Measurements from ENCODE around the gene GATB. TPM values are rescaled to one million over a fixed set of nuclear protein-coding genes. Genes with fewer than 3 reads are reported as not detected.

GATB gene
- total RNA-seq, 1 donor from 2014 or later, result 17.9 TPM

DNA sequence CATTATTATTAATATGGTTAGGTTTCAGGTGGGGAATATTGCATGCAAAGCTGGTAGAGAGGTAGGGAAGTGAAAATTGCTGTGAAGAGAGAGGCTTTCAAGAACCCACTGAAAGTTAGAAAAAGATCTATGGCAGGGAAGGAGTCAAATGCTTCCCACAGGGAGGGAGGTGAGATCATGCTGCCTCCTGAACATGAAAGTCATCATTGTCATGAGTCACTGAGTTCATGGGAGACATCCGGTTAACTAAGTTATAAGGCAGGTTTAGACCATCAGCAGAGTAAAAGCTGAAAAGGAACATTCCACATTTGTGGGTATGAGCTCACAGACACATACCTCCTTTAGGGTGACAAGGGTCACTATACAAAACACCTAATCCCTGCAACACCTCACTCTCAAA is 16.2 kb downstream of the GATB start:
- no peaks in the 10 kb centered on the region for H3F3A ChIP-seq (ENCODE audit: low read depth)
- H3K79me2 ChIP-seq (ENCODE audit: low read depth), result no peaks in the 10 kb centered on the region
- H3K4me1 Mint-ChIP-seq, result peaks cover 6% of the 10 kb centered on the region
- H3K27ac ChIP-seq, result no peak overlapping the region
- H3K27me3 ChIP-seq, result no peaks in the 10 kb centered on the region
- H3K9ac ChIP-seq, result no peak overlapping the region
- no peaks in the 10 kb centered on the region for H3K36me3 Mint-ChIP-seq
- TF ChIP-seq EZH2phosphoT487 (IDR thresholded peaks at IDR 0.05), result no peak
- DNase-seq (ENCODE audit: low spot score), result no peak
- H3K9me3 Mint-ChIP-seq, result no peaks in the 10 kb centered on the region
- H4K20me1 ChIP-seq (ENCODE audit: low read depth), result no peaks in the 10 kb centered on the region
- H3K27ac Mint-ChIP-seq, result peak overlapping the region; percentile 51
- H3K4me3 Mint-ChIP-seq, result no peak overlapping the region
- H3K4me3 ChIP-seq, result no peak overlapping the region
- H3K9me3 ChIP-seq (ENCODE audit: low read depth), result no peaks in the 10 kb centered on the region
- no peak overlapping the region for H2AFZ ChIP-seq (replicated peaks)
- H3K4me1 ChIP-seq, result no peaks in the 10 kb centered on the region
- H3K36me3 ChIP-seq, result no peaks in the 10 kb centered on the region
- H3K4me2 ChIP-seq, result no peak overlapping the region
- H3K27me3 Mint-ChIP-seq (ENCODE audit: insufficient read depth, low read depth), result no peaks in the 10 kb centered on the region

DNA sequence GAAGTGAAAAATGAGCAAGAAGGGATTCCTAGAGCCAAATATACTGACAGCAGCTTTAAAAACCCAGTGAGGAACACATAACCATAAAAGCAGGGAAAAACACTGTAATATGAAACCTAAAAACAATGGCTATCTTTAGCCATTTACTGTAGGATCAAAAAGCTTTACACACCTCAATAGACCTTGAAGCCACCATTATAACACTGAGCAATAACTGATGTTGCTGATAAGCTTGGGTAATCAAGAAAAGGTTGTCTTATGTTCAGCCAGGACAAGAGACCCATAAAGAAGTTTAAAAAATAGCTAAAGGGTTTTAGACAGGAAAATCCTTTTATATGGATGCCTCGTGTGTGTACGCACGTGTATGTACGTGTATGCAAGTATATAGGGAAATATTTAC is 16.9 kb downstream of the GATB start:
- H3K27me3 Mint-ChIP-seq (ENCODE audit: insufficient read depth, low read depth), result peaks cover 3% of the 10 kb centered on the region
- H4K20me1 ChIP-seq (ENCODE audit: low read depth), result no peaks in the 10 kb centered on the region
- no peaks in the 10 kb centered on the region for H3F3A ChIP-seq (ENCODE audit: low read depth)
- no peak for DNase-seq (ENCODE audit: low spot score)
- no peak overlapping the region for H3K4me2 ChIP-seq
- no peak overlapping the region for H3K27ac ChIP-seq
- no peaks in the 10 kb centered on the region for H3K9me3 Mint-ChIP-seq
- H3K4me1 Mint-ChIP-seq, result peaks cover 6% of the 10 kb centered on the region
- H2AFZ ChIP-seq (replicated peaks), result no peak overlapping the region
- no peaks in the 10 kb centered on the region for H3K9me3 ChIP-seq (ENCODE audit: low read depth)
- no peak overlapping the region for H3K27ac Mint-ChIP-seq
- no peaks in the 10 kb centered on the region for H3K27me3 ChIP-seq
- H3K9ac ChIP-seq, result no peak overlapping the region
- no peaks in the 10 kb centered on the region for H3K36me3 Mint-ChIP-seq
- TF ChIP-seq, protein P1, sequence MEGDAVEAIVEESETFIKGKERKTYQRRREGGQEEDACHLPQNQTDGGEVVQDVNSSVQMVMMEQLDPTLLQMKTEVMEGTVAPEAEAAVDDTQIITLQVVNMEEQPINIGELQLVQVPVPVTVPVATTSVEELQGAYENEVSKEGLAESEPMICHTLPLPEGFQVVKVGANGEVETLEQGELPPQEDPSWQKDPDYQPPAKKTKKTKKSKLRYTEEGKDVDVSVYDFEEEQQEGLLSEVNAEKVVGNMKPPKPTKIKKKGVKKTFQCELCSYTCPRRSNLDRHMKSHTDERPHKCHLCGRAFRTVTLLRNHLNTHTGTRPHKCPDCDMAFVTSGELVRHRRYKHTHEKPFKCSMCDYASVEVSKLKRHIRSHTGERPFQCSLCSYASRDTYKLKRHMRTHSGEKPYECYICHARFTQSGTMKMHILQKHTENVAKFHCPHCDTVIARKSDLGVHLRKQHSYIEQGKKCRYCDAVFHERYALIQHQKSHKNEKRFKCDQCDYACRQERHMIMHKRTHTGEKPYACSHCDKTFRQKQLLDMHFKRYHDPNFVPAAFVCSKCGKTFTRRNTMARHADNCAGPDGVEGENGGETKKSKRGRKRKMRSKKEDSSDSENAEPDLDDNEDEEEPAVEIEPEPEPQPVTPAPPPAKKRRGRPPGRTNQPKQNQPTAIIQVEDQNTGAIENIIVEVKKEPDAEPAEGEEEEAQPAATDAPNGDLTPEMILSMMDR (IDR thresholded peaks at IDR 0.05), result no peak
- no peak for TF ChIP-seq EZH2phosphoT487 (IDR thresholded peaks at IDR 0.05)
- no peak for TF ChIP-seq EZH2 (IDR thresholded peaks at IDR 0.05)
- H3K36me3 ChIP-seq, result no peaks in the 10 kb centered on the region
- no peaks in the 10 kb centered on the region for H3K4me1 ChIP-seq
- no peak overlapping the region for H3K4me3 Mint-ChIP-seq
- no peak overlapping the region for H3K4me3 ChIP-seq
- H3K79me2 ChIP-seq (ENCODE audit: low read depth), result no peaks in the 10 kb centered on the region

DNA sequence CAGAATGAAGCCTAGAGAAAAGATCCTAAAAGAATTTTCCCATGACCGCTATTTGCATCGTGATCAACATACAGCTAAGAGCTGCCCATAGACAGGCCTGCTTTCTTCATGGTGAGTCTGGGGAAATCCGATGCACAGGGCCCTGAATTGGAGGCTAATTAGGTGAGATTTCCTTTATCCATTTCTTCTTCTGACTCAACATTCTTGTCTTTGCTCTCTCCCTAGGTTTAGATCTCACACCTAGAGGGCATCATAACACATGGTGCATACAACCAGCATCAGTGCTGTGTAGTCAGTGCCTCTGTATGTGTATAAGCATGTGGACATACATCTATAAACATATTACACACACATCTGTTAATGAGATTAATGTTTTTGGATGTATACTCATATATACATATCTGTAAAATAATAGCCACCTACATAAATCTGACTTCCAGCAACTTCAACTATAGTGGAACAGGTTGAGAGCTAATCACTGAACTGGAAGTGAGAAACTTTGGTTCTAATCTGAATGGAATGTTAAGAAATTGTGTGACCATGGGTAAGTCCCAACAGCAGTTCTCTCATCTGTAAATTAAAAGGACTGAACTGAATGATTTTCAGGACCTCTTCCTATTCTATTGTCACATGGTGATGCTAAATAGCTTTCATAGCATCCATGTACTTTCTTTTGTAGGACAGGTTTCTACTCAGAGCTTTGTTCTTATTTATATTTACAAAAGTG is 17.5 kb downstream of the GATB start:
- Histone ChIP-seq H3K79me2 (ENCODE audit: low read depth) (no peaks in the 10 kb centered on the region), H3K4me2 (no peak overlapping the region), H3K27me3 (no peaks in the 10 kb centered on the region), H3K4me3 (no peak overlapping the region), H3K4me1 (no peaks in the 10 kb centered on the region), H3K9me3 (ENCODE audit: low read depth) (no peaks in the 10 kb centered on the region), H2AFZ (replicated peaks) (no peak overlapping the region), H3K27ac (no peak overlapping the region), H4K20me1 (ENCODE audit: low read depth) (no peaks in the 10 kb centered on the region), H3K9ac (no peak overlapping the region), H3K36me3 (no peaks in the 10 kb centered on the region), H3F3A (ENCODE audit: low read depth) (no peaks in the 10 kb centered on the region)
- H3K27me3 Mint-ChIP-seq (ENCODE audit: insufficient read depth, low read depth), result peaks cover 4% of the 10 kb centered on the region
- peaks cover under 1% of the 10 kb centered on the region for H3K9me3 Mint-ChIP-seq
- no peak overlapping the region for H3K4me3 Mint-ChIP-seq
- no peak overlapping the region for H3K27ac Mint-ChIP-seq
- peaks cover 6% of the 10 kb centered on the region for H3K4me1 Mint-ChIP-seq
- no peak for DNase-seq (ENCODE audit: low spot score)
- TF ChIP-seq EZH2 (IDR thresholded peaks at IDR 0.05) (no peak), EZH2phosphoT487 (IDR thresholded peaks at IDR 0.05) (no peak)
- TF ChIP-seq, protein P1 (IDR thresholded peaks at IDR 0.05), result no peak
- peaks cover under 1% of the 10 kb centered on the region for H3K36me3 Mint-ChIP-seq
